ENCODE results near the gene MEX3A.
"Not testable (repeated sequence)": the region's sequence is repeated elsewhere in the genome, so short reads cannot be mapped to it uniquely, and the experiment has no call there.

The MEX3A gene

GRCh38 chr1:156126043-156126629, 43.9 kb upstream of the MEX3A start:
- Histone ChIP-seq H3K36me3 (ENCODE audit: insufficient read depth, low read length) (no peaks in the 10 kb centered on the region), H3F3A (ENCODE audit: insufficient read depth, low read length) (no peaks in the 10 kb centered on the region), H3K9me3 (ENCODE audit: low read length) (no peaks in the 10 kb centered on the region), H3K9ac (ENCODE audit: low read length) (no peak overlapping the region), H3K27me3 (ENCODE audit: insufficient read depth, low read length) (0 out of 2 replicates have a peak, but pooled peaks cover 4% of the 10 kb centered on the region), H4K20me1 (ENCODE audit: insufficient read depth, low read length) (no peaks in the 10 kb centered on the region), H3K4me2 (ENCODE audit: low read length) (no peak overlapping the region), H2AFZ (ENCODE audit: low read length) (no peak overlapping the region), H3K27ac (ENCODE audit: low read depth, low read length, poor library complexity, severe bottlenecking) (no peak overlapping the region), H3K4me1 (ENCODE audit: insufficient read depth, low read length, severe bottlenecking) (peaks cover 18% of the 10 kb centered on the region), H3K4me3 (ENCODE audit: low read depth, low read length, poor library complexity, severe bottlenecking) (no peak overlapping the region), H3K79me2 (ENCODE audit: insufficient read depth, low read length) (no peaks in the 10 kb centered on the region), H3K9me2 (ENCODE audit: low read depth, low read length) (no peaks in the 10 kb centered on the region)
- TF ChIP-seq CTCF (IDR thresholded peaks at IDR 0.05; ENCODE audit: low read length) (peak; percentile 27; the same call in 1 of the 2 replicates), EZH2 (IDR thresholded peaks at IDR 0.05; ENCODE audit: borderline replicate concordance, low read length) (no peak)

- peaks cover 18% of the 10 kb centered on the region for H3K4me1 ChIP-seq (ENCODE audit: insufficient read depth, low read length, severe bottlenecking)
- not testable (repeated sequence) for H3K36me3 ChIP-seq (ENCODE audit: insufficient read depth, low read length); H3K9me2 ChIP-seq (ENCODE audit: low read depth, low read length); H3K9ac ChIP-seq (ENCODE audit: low read length); H3K79me2 ChIP-seq (ENCODE audit: insufficient read depth, low read length); H3F3A ChIP-seq (ENCODE audit: insufficient read depth, low read length); H3K27me3 ChIP-seq (ENCODE audit: insufficient read depth, low read length); H3K9me3 ChIP-seq (ENCODE audit: low read length); H4K20me1 ChIP-seq (ENCODE audit: insufficient read depth, low read length); H3K4me3 ChIP-seq (ENCODE audit: low read depth, low read length, poor library complexity, severe bottlenecking); H2AFZ ChIP-seq (ENCODE audit: low read length); H3K27ac ChIP-seq (ENCODE audit: low read depth, low read length, poor library complexity, severe bottlenecking); H3K4me2 ChIP-seq (ENCODE audit: low read length)
These were observed 43.3 kb upstream of the MEX3A start for GRCh38 chr1:156125544-156125943.

GRCh38 chr1:156124557-156125483, 42.6 kb upstream of the MEX3A start:
- Histone ChIP-seq H3K9ac (ENCODE audit: low read length) (no peak overlapping the region), H2AFZ (ENCODE audit: low read length) (no peak overlapping the region), H3K4me1 (ENCODE audit: insufficient read depth, low read length, severe bottlenecking) (peaks cover 18% of the 10 kb centered on the region), H3K27ac (ENCODE audit: low read depth, low read length, poor library complexity, severe bottlenecking) (no peak overlapping the region), H3K9me3 (ENCODE audit: low read length) (no peaks in the 10 kb centered on the region), H3F3A (ENCODE audit: insufficient read depth, low read length) (no peaks in the 10 kb centered on the region), H3K9me2 (ENCODE audit: low read depth, low read length) (no peaks in the 10 kb centered on the region), H3K4me3 (ENCODE audit: low read depth, low read length, poor library complexity, severe bottlenecking) (no peak overlapping the region), H3K4me2 (ENCODE audit: low read length) (no peak overlapping the region), H3K79me2 (ENCODE audit: insufficient read depth, low read length) (no peaks in the 10 kb centered on the region), H3K36me3 (ENCODE audit: insufficient read depth, low read length) (no peaks in the 10 kb centered on the region), H4K20me1 (ENCODE audit: insufficient read depth, low read length) (no peaks in the 10 kb centered on the region), H3K27me3 (ENCODE audit: insufficient read depth, low read length) (0 out of 2 replicates have a peak, but pooled peaks cover 4% of the 10 kb centered on the region)
- TF ChIP-seq CTCF (IDR thresholded peaks at IDR 0.05; ENCODE audit: low read length) (no peak), EZH2 (IDR thresholded peaks at IDR 0.05; ENCODE audit: borderline replicate concordance, low read length) (no peak)
